CD4-positive, alpha-beta T cell treated with Interleukin-4 for 4 hours (primary cell): ENCODE measurements around the gene JAZF1.

Experiments
- DNase-seq: peaks from one replicate; pipeline ENCODE4 v3.0.0-alpha.2; 2020

JAZF1 gene

GRCh38 chr7:28102797-28103196 lies 77.8 kb downstream of the JAZF1 start:
- DNase-seq, result no peak

- peak; percentile 59 for DNase-seq
Measured at GRCh38 chr7:28096713-28097112, 83.9 kb downstream of the JAZF1 start.

GRCh38 chr7:28095231-28095630 lies 85.4 kb downstream of the JAZF1 start:
- no peak for DNase-seq

GRCh38 chr7:28093623-28094232 lies 86.9 kb downstream of the JAZF1 start:
- peak; percentile 24 for DNase-seq

- DNase-seq, result no peak
Measured at GRCh38 chr7:28091190-28091589, 89.4 kb downstream of the JAZF1 start.

GRCh38 chr7:28088901-28089714 lies 91.5 kb downstream of the JAZF1 start:
- no peak for DNase-seq

GRCh38 chr7:28088032-28088431 lies 92.6 kb downstream of the JAZF1 start:
- DNase-seq, result no peak

GRCh38 chr7:28086198-28086597 lies 94.4 kb downstream of the JAZF1 start:
- DNase-seq, result no peak

- no peak for DNase-seq
Measured at GRCh38 chr7:28083998-28084985, 96.3 kb downstream of the JAZF1 start.

GRCh38 chr7:28083164-28083997 lies 97.2 kb downstream of the JAZF1 start:
- no peak for DNase-seq

GRCh38 chr7:28082071-28082470 lies 98.5 kb downstream of the JAZF1 start:
- no peak for DNase-seq

- DNase-seq, result no peak
Measured at GRCh38 chr7:28081016-28081415, 99.6 kb downstream of the JAZF1 start.

GRCh38 chr7:28078036-28078901 lies 102.3 kb downstream of the JAZF1 start:
- DNase-seq, result peak; percentile 70

- no peak for DNase-seq
Measured at GRCh38 chr7:28077616-28078015, 103.0 kb downstream of the JAZF1 start.

- DNase-seq, result no peak
Measured at GRCh38 chr7:28076423-28077200, 104.0 kb downstream of the JAZF1 start.

GRCh38 chr7:28075674-28076358 lies 104.8 kb downstream of the JAZF1 start:
- DNase-seq, result no peak

- no peak for DNase-seq
Measured at GRCh38 chr7:28072876-28073514, 107.6 kb downstream of the JAZF1 start.

- DNase-seq, result no peak
Measured at GRCh38 chr7:28071570-28071969, 109.0 kb downstream of the JAZF1 start.

GRCh38 chr7:28070297-28071055 lies 110.1 kb downstream of the JAZF1 start:
- DNase-seq, result no peak
